Measurements from ENCODE around the gene GBF1.

DNA sequence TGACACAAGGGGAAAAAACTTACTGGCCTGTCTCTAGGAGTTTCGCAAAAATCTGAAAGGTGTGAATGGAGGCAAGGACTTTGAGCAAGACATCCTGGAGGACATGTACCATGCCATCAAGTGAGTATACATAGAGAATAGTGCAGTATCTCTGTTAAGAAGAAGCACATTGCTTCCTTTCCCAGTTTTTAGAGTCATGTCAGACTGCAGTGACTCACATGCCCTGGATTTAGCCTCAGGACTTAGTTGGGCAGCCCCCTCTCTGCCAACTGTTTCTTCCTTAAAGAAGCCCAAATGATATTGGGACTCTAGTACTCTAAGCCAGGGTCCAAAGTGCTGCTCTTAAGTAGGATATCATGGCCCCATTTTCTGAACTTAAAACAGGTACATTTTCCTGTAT, 122.1 kb downstream of the GBF1 start:
- no peak for TF ChIP-seq GATA2 (IDR thresholded peaks at IDR 0.05; ENCODE audit: low read depth, low read length)
- no peak for TF ChIP-seq GATA3 (IDR thresholded peaks at IDR 0.05; ENCODE audit: low read depth, low read length)

Measured in SH-SY5Y (cell line).